Ramos (cell line): ENCODE measurements around the gene DYDC1.
"Not testable (repeated sequence)": the region's sequence is repeated elsewhere in the genome, so short reads cannot be mapped to it uniquely, and the experiment has no call there.

ENCODE experiments used
- in situ Hi-C: fragments of 300-500 bp; cut with MboI; formaldehyde crosslinking; loops from one replicate; pipeline ENCODE4 v1.14.3; 2022; ENCODE audit warnings: low sequenced_read_pairs; ENCODE audit not compliant: unreplicated experiment

Gene DYDC1

DNA sequence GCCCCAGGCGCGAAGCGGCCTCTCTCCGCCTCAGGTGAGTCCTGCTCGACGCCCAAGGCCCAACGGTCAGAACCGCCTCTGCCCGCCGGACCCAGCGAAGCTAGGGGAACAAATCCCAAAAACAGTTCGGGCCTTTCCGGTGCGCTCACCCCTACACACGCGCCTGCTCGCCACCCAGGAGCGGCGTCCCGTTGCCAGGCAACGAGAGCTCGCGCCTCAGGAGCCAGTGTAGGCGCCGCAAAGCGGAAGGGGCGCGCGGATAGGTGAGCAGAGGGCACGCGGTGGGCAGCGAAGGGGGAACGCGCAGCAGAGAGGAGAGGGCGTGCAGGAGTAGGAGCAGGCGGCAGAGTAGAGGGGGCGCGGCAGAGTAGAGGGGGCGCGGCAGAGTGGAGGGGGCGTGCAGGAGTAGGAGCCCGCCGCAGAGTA lies at the start of gene DYDC1, which contains the start of gene DYDC2:
DYDC1 (minus strand) TSS at position 193 of the 426 bp plus-strand sequence. CDS start 4,154 bp downstream, outside the sequence.
DYDC2 (plus strand) TSS at position 219 of the 426 bp plus-strand sequence. CDS start 5,663 bp downstream, outside the sequence.
- in situ Hi-C loops, result no loop called here

DNA sequence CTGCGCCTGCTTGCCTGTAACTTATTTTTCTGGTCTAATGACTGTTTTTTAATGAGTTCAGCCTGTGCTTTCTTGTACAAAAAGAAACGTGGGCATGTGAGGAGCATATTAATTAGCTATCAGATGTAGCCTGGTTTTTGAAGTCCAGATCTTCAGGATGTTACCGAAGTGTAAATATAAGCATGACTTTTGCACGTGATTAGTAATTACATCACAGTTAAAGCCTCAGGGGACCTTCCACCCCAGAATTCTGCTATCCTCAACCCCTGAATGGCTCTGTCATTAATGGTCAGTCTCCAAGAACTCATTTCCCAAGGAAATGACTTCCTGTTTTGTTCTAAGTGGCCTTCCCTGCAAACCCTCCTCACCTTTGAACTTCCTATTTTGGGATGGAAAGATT lies 49.6 kb upstream of the DYDC1 start:
- in situ Hi-C loops, result no loop called here

DNA sequence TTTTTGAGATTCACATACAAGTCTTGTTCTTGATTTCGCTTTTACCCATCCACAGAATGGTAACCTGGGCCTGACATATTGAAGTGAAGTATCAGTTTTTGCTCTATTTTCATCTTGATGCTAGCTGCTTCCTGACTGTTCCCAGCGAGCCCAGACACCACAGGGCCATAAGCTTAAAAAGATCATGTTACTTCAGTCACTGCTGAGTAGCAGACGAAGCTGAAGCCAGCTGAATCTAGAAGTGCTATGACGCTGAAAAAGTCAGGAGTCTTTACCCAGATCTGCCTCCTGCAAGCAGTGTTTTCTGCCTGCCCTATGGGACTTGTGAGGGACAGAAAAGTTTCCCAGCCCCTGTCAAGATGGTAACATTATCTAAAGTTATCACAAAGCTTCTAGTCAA lies 49.1 kb upstream of the DYDC1 start:
- in situ Hi-C loops, result no loop called here

DNA sequence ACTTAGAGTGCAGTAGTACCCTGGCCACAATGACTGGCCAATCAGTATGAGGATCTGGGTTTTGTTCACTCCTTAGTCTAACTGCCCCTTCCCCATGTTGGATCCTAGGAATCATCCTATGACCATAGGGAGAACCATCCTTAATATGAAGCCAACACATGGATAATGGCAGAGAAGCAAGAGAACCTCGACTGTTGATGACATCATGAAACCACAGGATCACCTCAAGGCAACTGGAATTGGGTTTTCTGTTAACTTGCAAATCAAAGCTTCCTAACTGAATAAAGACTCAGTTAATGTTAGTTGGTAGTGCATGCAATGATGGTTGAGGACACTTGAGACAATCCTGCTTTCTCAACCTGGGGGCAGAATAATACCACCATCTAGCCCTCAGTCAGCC lies 48.5 kb upstream of the DYDC1 start:
- in situ Hi-C loops, result no loop called here

DNA sequence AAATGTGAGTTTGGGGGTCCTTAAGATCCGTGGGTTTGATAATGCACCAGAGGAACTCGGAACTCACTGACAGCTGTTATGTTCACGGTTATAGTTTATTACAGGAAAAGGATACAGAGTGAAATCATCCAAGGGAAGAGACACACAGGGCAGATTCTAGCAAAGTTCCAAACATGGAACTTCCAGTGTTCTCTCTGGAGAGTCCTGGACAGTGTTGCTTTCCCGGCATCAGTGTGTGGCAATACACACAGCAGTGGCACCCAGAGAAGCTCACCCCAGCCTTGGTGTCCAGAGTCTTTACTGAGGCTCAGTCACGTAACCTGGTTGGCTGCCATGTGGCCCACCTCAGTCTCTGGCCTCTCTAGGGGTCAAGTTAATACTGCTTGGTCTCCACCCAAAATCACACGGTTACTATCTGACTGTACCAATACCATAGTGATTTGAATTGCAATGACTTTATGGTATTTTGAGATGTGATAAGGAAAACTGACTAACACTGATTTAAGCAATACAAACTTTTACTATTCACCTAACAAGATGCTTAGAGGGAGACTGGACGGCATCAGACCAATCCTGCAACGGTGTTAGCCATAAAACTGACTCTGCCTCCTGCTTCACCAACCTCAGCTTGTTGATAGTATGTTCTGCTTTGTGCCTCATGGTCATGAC lies 43.7 kb upstream of the DYDC1 start:
- in situ Hi-C loops, result no loop called here

DNA sequence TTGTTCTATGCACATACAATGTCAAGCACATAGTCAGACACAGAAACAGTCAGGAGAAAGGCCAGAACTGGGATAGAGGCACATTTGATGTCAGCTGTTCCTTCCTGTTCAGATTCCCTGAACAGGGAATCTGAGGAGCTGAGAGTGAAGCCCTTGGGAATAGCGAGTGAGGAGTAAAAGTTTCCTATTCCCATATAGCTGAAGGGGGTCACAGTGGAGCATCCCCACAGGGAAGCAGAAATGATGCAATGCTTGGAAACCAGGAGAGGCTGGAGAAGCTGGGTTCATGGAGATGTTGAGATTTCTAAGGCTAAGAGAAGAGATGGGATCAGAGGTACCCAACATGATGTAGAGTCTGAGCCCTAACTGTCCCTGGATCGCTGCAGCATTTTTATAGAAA lies 40.5 kb upstream of the DYDC1 start:
- in situ Hi-C loops, result no loop called here

DNA sequence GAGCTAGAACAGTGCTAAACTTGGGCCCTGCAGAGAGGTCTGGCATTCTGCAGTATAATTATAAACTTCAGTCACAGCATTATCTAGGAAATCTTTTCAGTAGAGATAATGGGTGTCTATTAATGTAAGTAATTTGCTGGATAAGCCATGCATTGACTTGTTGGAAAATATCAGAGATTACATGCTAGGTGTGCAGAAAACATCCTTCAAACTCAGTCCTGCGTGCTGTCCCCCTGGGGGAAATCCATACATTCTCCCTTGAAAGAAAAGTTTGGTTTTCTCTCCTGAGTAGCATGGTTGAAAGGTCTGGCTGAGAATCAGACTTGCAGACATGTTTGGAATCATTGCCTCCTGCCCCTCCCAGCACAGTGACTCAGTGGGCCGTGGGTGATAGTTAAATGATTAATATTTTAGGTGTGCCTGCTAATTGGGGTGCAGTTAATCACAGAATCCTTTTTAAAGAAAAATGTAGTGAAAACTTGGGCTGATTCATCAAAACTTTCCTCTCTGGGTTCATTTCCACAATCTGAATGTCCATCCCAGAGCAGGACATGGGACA lies 37.9 kb upstream of the DYDC1 start:
- in situ Hi-C loops, result no loop called here

DNA sequence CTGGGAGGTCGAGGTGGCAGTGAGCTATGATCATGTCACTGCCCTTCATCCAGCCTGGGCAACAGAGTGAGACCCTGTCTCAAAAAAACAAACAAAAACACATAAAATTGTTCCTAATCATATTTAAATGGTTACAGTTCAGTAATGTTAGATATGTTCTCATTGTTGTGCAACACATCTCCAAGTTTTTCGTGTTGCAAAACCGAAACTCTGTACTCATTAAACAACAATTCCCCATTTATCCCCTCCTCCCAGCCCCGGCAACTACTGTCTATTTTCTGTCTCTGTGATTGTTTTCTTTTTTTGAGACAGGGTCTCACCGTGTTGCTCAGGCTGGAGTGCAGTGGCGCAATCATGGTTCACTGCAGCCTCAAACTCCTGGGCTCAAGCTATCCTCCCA lies 35.7 kb upstream of the DYDC1 start:
- in situ Hi-C loops, result no loop called here

DNA sequence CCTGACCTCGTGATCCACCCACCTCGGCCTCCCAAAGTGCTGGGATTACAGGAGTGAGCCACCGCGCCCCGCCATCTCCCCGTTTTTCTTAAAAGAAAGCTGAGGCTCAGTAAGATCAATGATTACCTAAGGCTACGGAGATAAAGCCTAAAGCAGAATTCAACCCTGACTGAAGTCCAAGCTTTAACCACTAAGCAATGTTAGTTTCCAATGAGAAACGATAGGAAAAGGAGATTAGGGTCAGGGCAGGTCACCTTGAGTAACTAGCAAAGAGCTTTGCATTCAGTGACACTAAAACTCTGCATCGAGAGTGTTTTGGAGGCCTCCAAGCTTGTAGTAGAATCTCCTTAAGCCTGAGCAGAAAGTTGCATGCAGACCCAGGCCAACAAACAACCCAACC lies 34.2 kb upstream of the DYDC1 start:
- in situ Hi-C loops, result no loop called here

DNA sequence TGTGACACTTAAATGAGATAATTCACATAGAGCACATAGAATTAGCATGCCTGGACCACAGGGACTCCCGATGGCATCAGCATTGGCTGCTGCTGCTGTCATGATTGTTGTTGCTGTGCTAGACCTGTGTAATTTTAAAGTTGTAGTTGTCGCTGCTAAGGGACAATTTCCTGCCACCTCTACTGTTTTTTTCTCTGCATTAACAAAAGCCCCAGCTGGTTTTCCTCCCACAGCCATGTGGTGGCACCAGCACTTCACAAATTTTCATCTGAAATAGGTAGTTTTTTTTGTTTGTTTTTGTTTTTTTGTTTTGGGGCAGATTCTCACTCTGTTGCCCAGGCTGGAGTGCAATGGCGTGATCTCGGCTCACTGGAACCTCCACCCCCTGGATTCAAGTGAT lies 26.4 kb upstream of the DYDC1 start:
- in situ Hi-C loops, result no loop called here

DNA sequence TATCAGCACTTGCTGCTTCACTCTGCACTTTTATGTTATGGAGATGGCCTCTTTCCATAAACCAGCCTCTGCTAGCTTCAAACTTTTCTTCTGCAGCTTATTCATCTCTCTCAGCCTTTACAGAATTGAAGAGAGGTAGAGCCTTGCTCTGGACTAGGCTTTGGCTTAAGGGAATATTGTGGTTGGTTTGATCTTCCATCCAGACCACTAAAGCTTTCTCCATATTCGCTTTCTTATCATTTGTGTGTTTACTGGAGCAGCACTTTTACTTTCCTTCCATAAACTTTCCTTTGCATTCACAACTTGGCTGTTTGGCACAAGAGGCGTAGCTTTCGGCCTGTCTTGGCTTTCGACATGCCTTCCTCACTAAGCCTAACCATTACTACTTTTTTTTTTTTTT lies 23.6 kb upstream of the DYDC1 start:
- in situ Hi-C loops, result no loop called here

DNA sequence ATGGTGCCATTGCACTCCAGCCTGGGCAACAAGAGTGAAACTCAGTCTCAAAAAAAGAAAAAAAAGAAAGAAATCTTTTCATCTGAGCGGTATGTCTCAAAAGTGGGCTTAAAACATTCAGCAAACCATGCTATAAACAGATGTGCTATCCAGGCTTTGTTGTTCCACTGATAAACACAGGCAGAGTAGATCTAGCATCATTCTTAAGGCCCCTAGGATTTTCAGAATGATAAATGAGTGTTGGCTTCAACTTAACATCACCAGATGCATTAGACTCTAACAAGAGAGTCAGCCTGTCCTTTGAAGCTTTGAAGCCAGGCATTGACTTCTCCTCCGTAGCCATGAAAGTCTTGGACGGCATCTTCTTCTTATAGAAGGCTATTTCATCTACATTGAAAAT lies 23.1 kb upstream of the DYDC1 start:
- in situ Hi-C loops, result no loop called here

DNA sequence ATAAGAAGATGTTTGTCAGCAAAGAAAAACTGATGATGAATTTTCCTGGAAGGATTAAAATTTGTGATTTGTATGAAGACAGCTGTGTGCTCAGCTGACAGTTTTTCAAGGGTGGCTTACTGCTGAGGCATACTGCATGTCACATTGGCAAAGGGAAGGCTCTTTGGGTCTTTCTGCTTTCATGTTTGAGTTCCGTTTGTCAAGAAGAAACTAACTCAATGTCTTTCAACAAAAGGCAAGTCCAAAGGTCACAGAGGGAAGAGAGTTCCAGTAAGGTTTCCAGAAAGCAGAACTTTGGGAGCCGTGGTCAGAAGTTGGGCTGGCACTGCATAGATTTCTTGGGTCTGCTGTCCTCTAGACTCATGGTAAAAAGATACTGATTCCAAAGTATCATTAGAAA lies 16.9 kb upstream of the DYDC1 start:
- in situ Hi-C loops, result no loop called here

DNA sequence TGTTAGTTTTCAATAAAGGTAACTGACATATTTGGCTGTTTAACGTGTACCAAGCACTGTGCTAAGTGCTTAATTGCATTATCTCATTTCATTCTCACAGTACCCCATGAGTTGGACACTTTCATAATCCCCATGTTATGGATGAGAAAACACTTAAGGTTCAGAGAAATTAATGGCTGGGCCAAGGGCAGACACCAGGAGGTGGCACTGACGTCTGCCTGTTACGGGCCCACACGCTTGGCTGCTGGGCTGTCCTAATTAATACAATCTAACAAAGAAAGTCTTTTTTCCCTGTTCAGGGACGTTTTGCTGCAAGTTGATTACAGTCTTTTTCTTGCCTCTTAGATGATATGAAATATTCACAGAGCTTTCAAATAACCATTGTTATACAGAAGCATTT lies 16.1 kb upstream of the DYDC1 start:
- in situ Hi-C loops, result no loop called here

DNA sequence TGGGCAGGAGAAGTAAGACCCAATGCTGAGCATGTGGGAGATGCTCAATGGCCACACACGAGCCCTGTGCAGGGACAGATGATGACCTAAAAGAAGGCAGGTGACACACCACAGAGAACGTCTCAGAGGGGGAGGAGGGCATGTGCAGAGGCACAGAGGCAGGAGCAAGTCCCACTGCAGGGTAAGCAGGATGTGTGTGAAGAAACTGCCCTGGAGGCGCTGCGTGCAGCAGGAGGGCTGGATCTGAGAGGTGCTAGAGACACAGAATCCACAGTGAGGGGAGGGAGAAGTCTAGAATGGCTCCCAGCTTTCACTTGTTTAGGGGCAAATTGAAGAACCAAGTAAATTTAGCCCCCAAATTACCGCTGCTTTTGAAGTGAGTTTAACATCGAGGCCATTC lies 14.9 kb upstream of the DYDC1 start:
- in situ Hi-C loops, result no loop called here

DNA sequence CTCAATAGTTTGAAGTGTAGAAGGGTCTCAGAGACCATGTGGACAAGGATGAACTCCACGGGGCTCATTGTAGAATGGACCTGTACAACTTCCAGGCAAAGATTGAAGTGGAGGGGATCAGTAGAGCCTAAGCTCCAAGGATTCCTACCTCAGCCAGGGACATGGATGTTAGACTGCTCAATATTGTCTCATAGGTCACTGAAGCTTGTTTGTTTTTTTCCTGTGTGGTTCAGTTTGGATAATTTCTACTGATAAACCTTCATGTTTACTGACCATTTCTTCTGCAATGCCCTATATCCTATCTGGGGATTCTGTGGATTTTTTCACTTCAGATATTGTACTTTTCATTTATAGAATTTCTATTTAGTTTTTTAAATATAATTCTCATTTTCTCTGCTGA lies 9.0 kb upstream of the DYDC1 start:
- in situ Hi-C loops, result no loop called here

DNA sequence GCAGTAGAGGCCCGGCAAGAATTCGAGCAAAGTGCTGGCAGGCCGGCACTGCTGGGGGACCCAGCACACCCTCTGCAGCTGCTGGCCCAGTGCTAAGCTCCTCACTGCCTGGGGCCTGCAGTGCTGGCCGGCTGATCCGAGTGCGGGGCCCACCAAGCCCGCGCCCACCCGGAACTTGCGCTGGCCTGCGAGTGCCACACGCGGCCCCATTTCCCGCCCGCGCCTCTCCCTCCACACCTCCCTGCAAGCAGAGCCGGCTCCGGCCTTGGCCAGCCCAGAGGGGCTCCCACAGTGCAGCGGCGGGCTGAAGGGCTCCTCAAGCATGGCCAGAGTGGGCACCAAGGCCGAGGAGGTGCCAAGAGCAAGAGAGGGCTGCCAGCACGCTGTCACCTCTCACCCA lies 3.1 kb upstream of the DYDC1 start:
- in situ Hi-C loops, result no loop called here

DNA sequence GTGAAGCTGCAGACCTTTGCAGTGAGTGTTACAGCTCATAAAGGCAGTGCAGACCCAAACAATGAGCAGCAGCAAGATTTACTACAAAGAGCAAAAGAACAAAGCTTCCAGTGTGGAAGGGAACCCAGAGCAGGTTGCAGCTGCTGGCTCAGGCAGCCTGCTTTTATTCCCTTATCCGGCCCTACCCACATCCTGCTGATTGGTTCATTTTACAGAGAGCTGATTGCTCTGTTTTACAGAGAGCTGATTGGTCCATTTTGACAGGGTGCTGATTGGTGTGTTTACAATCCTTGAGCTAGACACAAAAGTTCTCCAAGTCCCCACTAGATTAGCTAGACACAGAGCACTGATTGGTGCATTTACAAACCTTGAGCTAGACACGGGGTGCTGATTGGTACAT lies 2.4 kb upstream of the DYDC1 start:
- in situ Hi-C loops, result not testable (repeated sequence)

DNA sequence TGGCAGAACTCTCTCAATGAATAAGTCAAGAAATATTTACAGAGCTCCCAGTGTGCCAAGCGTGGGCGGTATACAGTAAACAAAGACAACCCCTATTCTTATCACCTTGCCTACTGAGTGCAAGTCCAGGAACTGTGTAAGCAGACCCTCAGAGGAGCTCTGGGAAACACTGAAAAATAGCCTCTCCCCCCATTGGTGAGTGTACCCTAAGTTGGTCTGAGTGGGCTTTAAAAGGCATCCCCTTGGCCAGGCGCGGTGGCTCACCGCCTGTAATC lies 1.2 kb upstream of the DYDC1 start:
- in situ Hi-C loops, result no loop called here

DNA sequence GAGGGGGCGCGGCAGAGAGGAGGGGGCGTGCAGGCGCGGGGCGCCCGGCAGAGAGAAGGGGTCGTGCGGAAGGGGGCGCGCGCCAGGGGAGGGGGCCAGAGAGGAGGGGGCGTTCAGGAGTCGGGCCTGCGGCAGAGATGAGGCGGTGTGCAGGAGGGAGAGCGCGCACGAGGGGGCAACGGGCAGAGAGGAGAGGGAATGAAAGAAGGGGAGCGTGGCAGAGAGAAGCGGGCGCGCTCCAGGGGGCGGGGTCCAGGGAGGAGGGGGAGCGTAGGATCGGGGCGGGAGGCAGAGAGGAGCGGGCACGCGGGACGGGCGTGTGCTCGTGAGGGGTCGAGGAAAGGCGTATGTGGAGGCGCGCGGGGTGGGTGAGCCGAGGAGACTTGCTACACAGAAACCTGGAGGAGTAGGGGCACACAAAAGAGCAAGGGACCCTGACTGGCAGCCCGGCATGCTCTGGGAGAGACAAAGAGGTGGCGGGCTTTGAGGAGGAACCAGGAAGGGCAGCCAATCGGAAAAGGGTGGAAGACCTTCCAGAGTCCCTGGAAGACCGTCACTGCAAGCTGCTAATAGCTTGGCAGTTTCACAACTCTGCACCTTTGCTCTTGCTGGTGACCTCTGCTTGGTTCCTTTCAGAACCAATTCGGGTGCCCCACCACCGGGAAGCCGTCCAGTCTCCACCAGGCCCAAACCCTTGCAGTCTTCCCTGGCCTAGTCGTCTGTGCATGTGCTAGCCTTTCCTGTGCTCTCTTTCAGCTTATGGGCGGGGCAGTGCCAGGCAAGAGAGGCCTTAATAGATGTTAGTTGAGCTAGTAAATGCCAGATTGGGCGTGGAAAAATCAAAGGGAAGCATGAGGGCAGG lies 665 bp upstream of the DYDC1 start:
- in situ Hi-C loops, result no loop called here

DNA sequence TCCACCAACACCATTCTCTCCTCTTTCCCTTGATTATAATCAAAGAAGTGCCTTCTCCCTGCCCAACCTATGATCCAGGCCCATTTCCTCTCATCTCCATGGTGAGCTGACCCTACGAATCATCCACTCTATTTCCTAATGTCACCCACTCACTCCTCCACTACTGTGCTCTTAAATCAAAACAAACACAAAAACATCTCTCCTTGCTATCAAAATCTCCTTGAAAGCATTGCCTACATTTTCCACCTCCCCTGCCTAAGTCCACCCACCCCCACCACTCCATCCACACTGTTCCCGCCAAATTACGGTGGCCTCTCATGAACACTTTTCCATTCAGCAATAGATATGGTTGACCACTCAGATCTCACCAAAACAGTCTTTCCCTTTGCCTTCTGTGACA lies 5.3 kb downstream of the DYDC1 start:
- in situ Hi-C loops, result no loop called here

DNA sequence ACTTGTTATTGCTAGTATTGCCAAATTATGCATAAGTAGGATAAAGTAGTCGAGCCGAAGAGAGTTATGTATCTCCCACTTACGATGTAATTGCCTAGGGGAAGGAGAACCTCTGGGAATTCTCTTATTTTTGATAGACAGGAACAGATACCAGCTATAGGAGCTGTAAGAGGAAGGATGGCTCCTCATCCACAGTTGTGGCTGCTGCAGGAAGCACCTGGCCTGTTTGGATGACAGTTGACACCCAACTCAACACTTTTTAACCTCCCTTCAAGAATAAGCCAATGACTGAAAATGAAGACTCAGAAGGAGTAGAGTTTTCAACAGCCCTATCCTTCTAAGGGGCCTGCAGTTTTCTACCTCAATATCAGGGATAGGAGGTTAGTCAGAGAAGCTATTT lies 6.3 kb downstream of the DYDC1 start:
- in situ Hi-C loops, result no loop called here
